ENCODE results near the gene PLAAT4. TPM values are rescaled to one million over a fixed set of nuclear protein-coding genes. Genes with fewer than 3 reads are reported as not detected.

The PLAAT4 gene
- polyA plus RNA-seq, 2 of the 4 experiments (the other 2 are of a cell fraction) = 0.74 to 1.6 TPM

DNA sequence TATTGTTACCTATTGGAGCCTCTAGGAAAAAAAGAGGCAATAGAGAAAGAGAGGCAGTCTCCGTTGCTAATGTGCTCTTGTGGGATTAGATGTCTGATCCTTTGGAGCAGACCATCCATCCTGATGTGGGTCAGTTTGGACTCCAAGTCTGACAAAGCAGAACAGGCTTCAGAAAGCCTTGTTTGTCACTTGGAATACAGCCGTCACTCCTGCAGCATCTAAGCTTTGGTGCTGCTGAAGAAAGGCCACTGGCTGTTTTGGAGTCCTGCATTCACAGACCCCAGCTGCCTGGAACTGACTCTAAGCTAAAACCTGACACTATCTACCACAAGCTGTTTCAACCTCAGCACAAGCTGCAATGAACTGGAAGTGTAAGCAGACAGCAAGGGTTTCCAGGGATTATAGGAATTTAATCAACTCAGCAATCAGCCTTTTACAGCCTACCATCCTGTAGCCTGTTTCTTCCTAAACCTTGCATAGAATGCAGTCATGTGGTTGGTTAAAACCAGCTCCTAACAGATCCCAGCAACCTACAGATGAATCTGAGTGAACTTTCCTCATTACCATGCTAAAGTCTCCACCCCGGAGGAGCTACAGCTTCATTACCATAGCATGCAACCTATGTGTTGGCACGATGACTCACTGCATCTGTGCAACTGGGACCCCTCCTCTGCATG, 3.7 kb upstream of the PLAAT4 start:
- ChIA-PET POLR2A (interaction anchor here (0.6 kb wide), 1 partner anchor 18 kb away, joined by 3 read pairs; no protein-coding TSS in a partner anchor), CTCF (interaction anchor here (0.6 to 1.7 kb wide), 3 partner anchors 15 to 1209 kb away, joined by 3 to 5 read pairs (median 3); no protein-coding TSS in a partner anchor)
- WGBS (ENCODE audit: missing lambda C conversion rate) = 69% methylated on average over 4 of the region's 4 CpGs
- Histone ChIP-seq H3K9me3 (no peaks in the 10 kb centered on the region), H3K4me2 (no peak overlapping the region), H3K4me3 (no peak overlapping the region), H3K4me1 (peaks cover 48% of the 10 kb centered on the region), H3K27ac (peak overlapping the region; percentile 42 to 82; a peak in 4 of 6 replicates)
- ATAC-seq (no peak), FAIRE-seq (no peak), DNase-seq (ENCODE audit: low read depth in 1 of 2, low spot score in 1 of 2) (no peak)
- TF ChIP-seq MAZ (IDR thresholded peaks at IDR 0.05; ENCODE audit: borderline replicate concordance, low read depth, low read length) (no peak), HEYL (CRISPR knock-in tag; IDR thresholded peaks at IDR 0.05) (no peak), FOXS1 (CRISPR knock-in tag; IDR thresholded peaks at IDR 0.05) (no peak), CHD4 (IDR thresholded peaks at IDR 0.05; ENCODE audit: borderline replicate concordance) (no peak), CBX8 (IDR thresholded peaks at IDR 0.05) (no peak), ELK1 (IDR thresholded peaks at IDR 0.05; ENCODE audit: low read depth, low read length) (no peak), SMC3 (IDR thresholded peaks at IDR 0.05) (no peak), ZC3H11A (IDR thresholded peaks at IDR 0.05) (no peak), CEBPB (IDR thresholded peaks at IDR 0.05) (no peak), MAFK (IDR thresholded peaks at IDR 0.05; ENCODE audit: partially characterized antibody) (no peak), HDAC2 (IDR thresholded peaks at IDR 0.05) (no peak), HOXA7 (CRISPR knock-in tag; IDR thresholded peaks at IDR 0.05) (no peak), CBX2 (IDR thresholded peaks at IDR 0.05; ENCODE audit: borderline replicate concordance, low read depth) (no peak)

- TF ChIP-seq, protein P1, sequence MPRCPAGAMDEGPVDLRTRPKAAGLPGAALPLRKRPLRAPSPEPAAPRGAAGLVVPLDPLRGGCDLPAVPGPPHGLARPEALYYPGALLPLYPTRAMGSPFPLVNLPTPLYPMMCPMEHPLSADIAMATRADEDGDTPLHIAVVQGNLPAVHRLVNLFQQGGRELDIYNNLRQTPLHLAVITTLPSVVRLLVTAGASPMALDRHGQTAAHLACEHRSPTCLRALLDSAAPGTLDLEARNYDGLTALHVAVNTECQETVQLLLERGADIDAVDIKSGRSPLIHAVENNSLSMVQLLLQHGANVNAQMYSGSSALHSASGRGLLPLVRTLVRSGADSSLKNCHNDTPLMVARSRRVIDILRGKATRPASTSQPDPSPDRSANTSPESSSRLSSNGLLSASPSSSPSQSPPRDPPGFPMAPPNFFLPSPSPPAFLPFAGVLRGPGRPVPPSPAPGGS (IDR thresholded peaks at IDR 0.05) = no peak
- no peak for TF ChIP-seq NFE2L2 (conservative IDR thresholded peaks at IDR 0.05; ENCODE audit: low read length)
- TF ChIP-seq, protein P2, sequence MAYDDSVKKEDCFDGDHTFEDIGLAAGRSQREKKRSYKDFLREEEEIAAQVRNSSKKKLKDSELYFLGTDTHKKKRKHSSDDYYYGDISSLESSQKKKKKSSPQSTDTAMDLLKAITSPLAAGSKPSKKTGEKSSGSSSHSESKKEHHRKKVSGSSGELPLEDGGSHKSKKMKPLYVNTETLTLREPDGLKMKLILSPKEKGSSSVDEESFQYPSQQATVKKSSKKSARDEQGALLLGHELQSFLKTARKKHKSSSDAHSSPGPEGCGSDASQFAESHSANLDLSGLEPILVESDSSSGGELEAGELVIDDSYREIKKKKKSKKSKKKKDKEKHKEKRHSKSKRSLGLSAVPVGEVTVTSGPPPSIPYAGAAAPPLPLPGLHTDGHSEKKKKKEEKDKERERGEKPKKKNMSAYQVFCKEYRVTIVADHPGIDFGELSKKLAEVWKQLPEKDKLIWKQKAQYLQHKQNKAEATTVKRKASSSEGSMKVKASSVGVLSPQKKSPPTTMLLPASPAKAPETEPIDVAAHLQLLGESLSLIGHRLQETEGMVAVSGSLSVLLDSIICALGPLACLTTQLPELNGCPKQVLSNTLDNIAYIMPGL (CRISPR knock-in tag; IDR thresholded peaks at IDR 0.05; ENCODE audit: borderline replicate concordance) = no peak
- no peak for TF ChIP-seq KDM5A (IDR thresholded peaks at IDR 0.05)
- TF ChIP-seq BHLHE40 (IDR thresholded peaks at IDR 0.05; ENCODE audit: low read depth, low read length) = no peak
- no peak for TF ChIP-seq RNF2 (IDR thresholded peaks at IDR 0.05; ENCODE audit: borderline replicate concordance, low read depth)
- TF ChIP-seq ELK1 (IDR thresholded peaks at IDR 0.05; ENCODE audit: low read depth, low read length) = no peak
- Histone ChIP-seq H3K4me2 (no peak overlapping the region), H3K9me3 (no peaks in the 10 kb centered on the region), H3K4me3 (no peak overlapping the region), H3K4me1 (peaks cover 40% of the 10 kb centered on the region), H3K27ac (peak overlapping the region in 1 of 2 experiments; percentile 30; a peak in 2 of 6 replicates)
- no peak for ATAC-seq
- no peak for FAIRE-seq
- DNase-seq (ENCODE audit: low read depth in 1 of 2, low spot score in 1 of 2) = no peak
- ChIA-PET CTCF (interaction anchor here (1.4 kb wide), 1 partner anchor 55 kb away, joined by 5 read pairs; no protein-coding TSS in a partner anchor), POLR2A (no interaction called here)
- WGBS (ENCODE audit: missing lambda C conversion rate) = 90% methylated on average over 3 of the region's 3 CpGs
Measured at GRCh38 chr11:63534076-63534475, 2.5 kb upstream of the PLAAT4 start.
